GM23338 (cell line): ENCODE measurements around the gene C14orf132. TPM values are rescaled to one million over a fixed set of nuclear protein-coding genes. Genes with fewer than 3 reads are reported as not detected.

ENCODE experiments used
- ATAC-seq: fragments of 200-7000 bp; cut with Tn5 transposase; 3 replicates; pipeline ENCODE4 v1.9.1; 2020
- DNase-seq: peaks from one replicate; pipeline ENCODE4 v3.0.0-alpha.2; 2015; ENCODE audit warnings: low spot score
- H2AFZ ChIP-seq: fragments of 200-600 bp; sonication (generic); 2 replicates; pipeline ENCODE4 v1.8.0; 2016; ENCODE audit warnings: antibody characterized with exemption, mild to moderate bottlenecking, moderate library complexity
- H3F3A ChIP-seq: fragments of 200-600 bp; sonication (generic); replicated peaks from 2 replicates; pipeline ENCODE4 v1.8.0; 2017; ENCODE audit warnings: antibody characterized with exemption, mixed run types, low read depth
- H3K27ac ChIP-seq: fragments of 200-600 bp; sonication (generic); 2 replicates; pipeline ENCODE4 v1.6.1; 2016; ENCODE audit warnings: low read depth
- H3K27me3 ChIP-seq: fragments of 200-600 bp; sonication (generic); 2 replicates; pipeline ENCODE4 v1.8.0; 2016; ENCODE audit warnings: mild to moderate bottlenecking, mixed run types, moderate library complexity; ENCODE audit not compliant: insufficient read depth
- H3K36me3 ChIP-seq: fragments of 200-600 bp; sonication (generic); 2 replicates; pipeline ENCODE4 v1.8.0; 2016; ENCODE audit warnings: mild to moderate bottlenecking; ENCODE audit not compliant: insufficient read depth
- H3K4me1 ChIP-seq: fragments of 200-600 bp; sonication (generic); 2 replicates; pipeline ENCODE4 v1.8.0; 2016; ENCODE audit warnings: mild to moderate bottlenecking, moderate library complexity; ENCODE audit not compliant: insufficient read depth
- H3K4me2 ChIP-seq: fragments of 200-600 bp; sonication (generic); 2 replicates; pipeline ENCODE4 v1.7.1; 2017; ENCODE audit warnings: mixed run types
- H3K4me3 ChIP-seq: fragments of 200-600 bp; sonication (generic); 2 replicates; pipeline ENCODE4 v1.6.1; 2016; ENCODE audit warnings: mixed run types
- H3K79me2 ChIP-seq: fragments of 200-600 bp; sonication (generic); replicated peaks from 2 replicates; pipeline ENCODE4 v1.8.0; 2017; ENCODE audit warnings: mild to moderate bottlenecking; ENCODE audit not compliant: insufficient read depth
- H3K9me2 ChIP-seq: fragments of 200-600 bp; sonication (generic); 2 replicates; pipeline ENCODE4 v1.8.0; 2017; ENCODE audit not compliant: insufficient read depth
- H4K20me1 ChIP-seq: fragments of 200-600 bp; sonication (generic); replicated peaks from 2 replicates; pipeline ENCODE4 v1.8.0; 2017; ENCODE audit warnings: mild to moderate bottlenecking; ENCODE audit not compliant: insufficient read depth
- H3K27ac Mint-ChIP-seq: 2 replicates; pipeline ENCODE4 v1.8.0; 2020; ENCODE audit warnings: inconsistent platforms, mild to moderate bottlenecking, moderate library complexity, mixed read lengths
- H3K27me3 Mint-ChIP-seq: 3 replicates; pipeline ENCODE4 v1.8.0; 2022; ENCODE audit warnings: low read depth, mild to moderate bottlenecking, moderate library complexity, mixed read lengths, inconsistent platforms; ENCODE audit not compliant: insufficient read depth, poor library complexity
- H3K36me3 Mint-ChIP-seq: 3 replicates; pipeline ENCODE4 v1.8.0; 2021; ENCODE audit warnings: low read depth, mild to moderate bottlenecking, inconsistent platforms, moderate library complexity, mixed read lengths
- H3K4me1 Mint-ChIP-seq: 3 replicates; pipeline ENCODE4 v1.8.0; 2020; ENCODE audit warnings: mild to moderate bottlenecking, inconsistent platforms, mixed read lengths
- H3K4me3 Mint-ChIP-seq: 3 replicates; pipeline ENCODE4 v1.8.0; 2021; ENCODE audit warnings: moderate library complexity, mild to moderate bottlenecking, inconsistent platforms, mixed read lengths
- H3K9me3 Mint-ChIP-seq: 3 replicates; pipeline ENCODE4 v1.8.0; 2020; ENCODE audit warnings: moderate library complexity, mild to moderate bottlenecking, inconsistent platforms, mixed read lengths
- CREB1 ChIP-seq: fragments of 250-450 bp; sonication (Bioruptor Pico); IDR thresholded peaks from 2 replicates; pipeline ENCODE4 v1.5.0; 2020; ENCODE audit warnings: low read depth, mild to moderate bottlenecking, moderate library complexity
- JUNB ChIP-seq: IDR thresholded peaks from one replicate; pipeline ENCODE4 v1.6.1; 2016; ENCODE audit warnings: antibody characterized with exemption; ENCODE audit not compliant: unreplicated experiment
- POLR2AphosphoS5 ChIP-seq: IDR thresholded peaks from 2 replicates; pipeline ENCODE4 v1.6.1; 2016; ENCODE audit warnings: antibody characterized with exemption, low read depth
- ZNF114 ChIP-seq: fragments of 250-450 bp; sonication (Bioruptor Pico); IDR thresholded peaks from 2 replicates; pipeline ENCODE4 v1.5.0; 2020; ENCODE audit warnings: mild to moderate bottlenecking, moderate library complexity
- ZNF331 ChIP-seq: fragments of 250-450 bp; sonication (Bioruptor Pico); IDR thresholded peaks from 2 replicates; pipeline ENCODE4 v1.5.0; 2020; ENCODE audit warnings: low read depth, mild to moderate bottlenecking, moderate library complexity
- polyA plus RNA-seq: library from polyadenylated mRNA; unstranded; fragments of >200 nt; fragmentation: Nextera tagmentation; extraction: Ambion mirVana; gene quantifications from 2 replicates; pipeline ENCODE4 v1.2.1, GENCODE V29; 2016
- total RNA-seq: library from RNA; depleted of rRNA; stranded (reverse); fragments of >200 nt; shearing (Covaris generic); gene quantifications from 2 replicates; pipeline ENCODE4 v1.2.3, GENCODE V29; 2014
- TF ChIP-seq, protein P1 (sequence below): IDR thresholded peaks from 2 replicates; pipeline ENCODE4 v1.6.1; 2016; ENCODE audit warnings: antibody characterized with exemption
- TF ChIP-seq, protein P2 (sequence below): fragments of 250-450 bp; sonication (Bioruptor Pico); IDR thresholded peaks from 2 replicates; pipeline ENCODE4 v1.5.0; 2020; ENCODE audit warnings: mild to moderate bottlenecking, moderate library complexity

The C14orf132 gene
- total and polyA plus RNA-seq, 2 experiments from 2014 or later = 13.8 to 16.2 TPM

- no peaks in the 10 kb centered on the region for H3K79me2 ChIP-seq
- H3K4me2 ChIP-seq = no peak overlapping the region
- H3K27me3 ChIP-seq = no peaks in the 10 kb centered on the region
- Mint-ChIP-seq H3K4me3 (no peak overlapping the region), H3K36me3 (no peaks in the 10 kb centered on the region), H3K4me1 (peaks cover 10% of the 10 kb centered on the region; the same call in 2 of the 3 replicates), H3K27me3 (peaks cover 9% of the 10 kb centered on the region), H3K9me3 (no peaks in the 10 kb centered on the region), H3K27ac (peak overlapping the region; percentile 73; the same call in 1 of the 2 replicates)
- DNase-seq (no peak), ATAC-seq (no peak)
- no peaks in the 10 kb centered on the region for H3K9me2 ChIP-seq
- no peaks in the 10 kb centered on the region for H3K36me3 ChIP-seq
- H3F3A ChIP-seq = no peaks in the 10 kb centered on the region
- TF ChIP-seq, protein P1, sequence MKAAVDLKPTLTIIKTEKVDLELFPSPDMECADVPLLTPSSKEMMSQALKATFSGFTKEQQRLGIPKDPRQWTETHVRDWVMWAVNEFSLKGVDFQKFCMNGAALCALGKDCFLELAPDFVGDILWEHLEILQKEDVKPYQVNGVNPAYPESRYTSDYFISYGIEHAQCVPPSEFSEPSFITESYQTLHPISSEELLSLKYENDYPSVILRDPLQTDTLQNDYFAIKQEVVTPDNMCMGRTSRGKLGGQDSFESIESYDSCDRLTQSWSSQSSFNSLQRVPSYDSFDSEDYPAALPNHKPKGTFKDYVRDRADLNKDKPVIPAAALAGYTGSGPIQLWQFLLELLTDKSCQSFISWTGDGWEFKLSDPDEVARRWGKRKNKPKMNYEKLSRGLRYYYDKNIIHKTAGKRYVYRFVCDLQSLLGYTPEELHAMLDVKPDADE = no peak
- no peak for TF ChIP-seq POLR2AphosphoS5
- TF ChIP-seq, protein P2, sequence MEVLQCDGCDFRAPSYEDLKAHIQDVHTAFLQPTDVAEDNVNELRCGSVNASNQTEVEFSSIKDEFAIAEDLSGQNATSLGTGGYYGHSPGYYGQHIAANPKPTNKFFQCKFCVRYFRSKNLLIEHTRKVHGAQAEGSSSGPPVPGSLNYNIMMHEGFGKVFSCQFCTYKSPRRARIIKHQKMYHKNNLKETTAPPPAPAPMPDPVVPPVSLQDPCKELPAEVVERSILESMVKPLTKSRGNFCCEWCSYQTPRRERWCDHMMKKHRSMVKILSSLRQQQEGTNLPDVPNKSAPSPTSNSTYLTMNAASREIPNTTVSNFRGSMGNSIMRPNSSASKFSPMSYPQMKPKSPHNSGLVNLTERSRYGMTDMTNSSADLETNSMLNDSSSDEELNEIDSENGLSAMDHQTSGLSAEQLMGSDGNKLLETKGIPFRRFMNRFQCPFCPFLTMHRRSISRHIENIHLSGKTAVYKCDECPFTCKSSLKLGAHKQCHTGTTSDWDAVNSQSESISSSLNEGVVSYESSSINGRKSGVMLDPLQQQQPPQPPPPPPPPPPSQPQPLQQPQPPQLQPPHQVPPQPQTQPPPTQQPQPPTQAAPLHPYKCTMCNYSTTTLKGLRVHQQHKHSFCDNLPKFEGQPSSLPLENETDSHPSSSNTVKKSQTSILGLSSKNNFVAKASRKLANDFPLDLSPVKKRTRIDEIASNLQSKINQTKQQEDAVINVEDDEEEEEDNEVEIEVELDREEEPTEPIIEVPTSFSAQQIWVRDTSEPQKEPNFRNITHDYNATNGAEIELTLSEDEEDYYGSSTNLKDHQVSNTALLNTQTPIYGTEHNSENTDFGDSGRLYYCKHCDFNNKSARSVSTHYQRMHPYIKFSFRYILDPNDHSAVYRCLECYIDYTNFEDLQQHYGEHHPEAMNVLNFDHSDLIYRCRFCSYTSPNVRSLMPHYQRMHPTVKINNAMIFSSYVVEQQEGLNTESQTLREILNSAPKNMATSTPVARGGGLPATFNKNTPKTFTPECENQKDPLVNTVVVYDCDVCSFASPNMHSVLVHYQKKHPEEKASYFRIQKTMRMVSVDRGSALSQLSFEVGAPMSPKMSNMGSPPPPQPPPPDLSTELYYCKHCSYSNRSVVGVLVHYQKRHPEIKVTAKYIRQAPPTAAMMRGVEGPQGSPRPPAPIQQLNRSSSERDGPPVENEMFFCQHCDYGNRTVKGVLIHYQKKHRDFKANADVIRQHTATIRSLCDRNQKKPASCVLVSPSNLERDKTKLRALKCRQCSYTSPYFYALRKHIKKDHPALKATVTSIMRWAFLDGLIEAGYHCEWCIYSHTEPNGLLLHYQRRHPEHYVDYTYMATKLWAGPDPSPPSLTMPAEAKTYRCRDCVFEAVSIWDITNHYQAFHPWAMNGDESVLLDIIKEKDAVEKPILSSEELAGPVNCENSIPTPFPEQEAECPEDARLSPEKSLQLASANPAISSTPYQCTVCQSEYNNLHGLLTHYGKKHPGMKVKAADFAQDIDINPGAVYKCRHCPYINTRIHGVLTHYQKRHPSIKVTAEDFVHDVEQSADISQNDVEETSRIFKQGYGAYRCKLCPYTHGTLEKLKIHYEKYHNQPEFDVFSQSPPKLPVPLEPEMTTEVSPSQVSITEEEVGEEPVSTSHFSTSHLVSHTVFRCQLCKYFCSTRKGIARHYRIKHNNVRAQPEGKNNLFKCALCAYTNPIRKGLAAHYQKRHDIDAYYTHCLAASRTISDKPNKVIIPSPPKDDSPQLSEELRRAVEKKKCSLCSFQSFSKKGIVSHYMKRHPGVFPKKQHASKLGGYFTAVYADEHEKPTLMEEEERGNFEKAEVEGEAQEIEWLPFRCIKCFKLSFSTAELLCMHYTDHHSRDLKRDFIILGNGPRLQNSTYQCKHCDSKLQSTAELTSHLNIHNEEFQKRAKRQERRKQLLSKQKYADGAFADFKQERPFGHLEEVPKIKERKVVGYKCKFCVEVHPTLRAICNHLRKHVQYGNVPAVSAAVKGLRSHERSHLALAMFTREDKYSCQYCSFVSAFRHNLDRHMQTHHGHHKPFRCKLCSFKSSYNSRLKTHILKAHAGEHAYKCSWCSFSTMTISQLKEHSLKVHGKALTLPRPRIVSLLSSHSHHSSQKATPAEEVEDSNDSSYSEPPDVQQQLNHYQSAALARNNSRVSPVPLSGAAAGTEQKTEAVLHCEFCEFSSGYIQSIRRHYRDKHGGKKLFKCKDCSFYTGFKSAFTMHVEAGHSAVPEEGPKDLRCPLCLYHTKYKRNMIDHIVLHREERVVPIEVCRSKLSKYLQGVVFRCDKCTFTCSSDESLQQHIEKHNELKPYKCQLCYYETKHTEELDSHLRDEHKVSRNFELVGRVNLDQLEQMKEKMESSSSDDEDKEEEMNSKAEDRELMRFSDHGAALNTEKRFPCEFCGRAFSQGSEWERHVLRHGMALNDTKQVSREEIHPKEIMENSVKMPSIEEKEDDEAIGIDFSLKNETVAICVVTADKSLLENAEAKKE = no peak
- no peak for TF ChIP-seq JUNB
- TF ChIP-seq ZNF331 (CRISPR knock-in tag) = no peak
- TF ChIP-seq CREB1 (CRISPR knock-in tag) = no peak
- TF ChIP-seq ZNF114 (CRISPR knock-in tag) = no peak
- no peak overlapping the region for H3K27ac ChIP-seq
- H2AFZ ChIP-seq = no peak overlapping the region
- H3K4me3 ChIP-seq = no peak overlapping the region
- peaks cover 6% of the 10 kb centered on the region; the same call in 1 of the 2 replicates for H4K20me1 ChIP-seq
- peaks cover 4% of the 10 kb centered on the region for H3K4me1 ChIP-seq
Observed at GRCh38 chr14:96066976-96067375, 27.8 kb downstream of the C14orf132 start.
